Skeletal muscle tissue (tissue), 4 donors: ENCODE measurements around the gene NMNAT2. TPM values are rescaled to one million over a fixed set of nuclear protein-coding genes. Genes with fewer than 3 reads are reported as not detected.
"Not testable (repeated sequence)": the region's sequence is repeated elsewhere in the genome, so short reads cannot be mapped to it uniquely, and the experiment has no call there.

Experiments
- H3K27ac ChIP-seq: one replicate; pipeline ENCODE4 v1.7.0; 2013; ENCODE audit warnings: mild to moderate bottlenecking, low read depth, low read length, inconsistent platforms
- H3K27me3 ChIP-seq, 3 donors: one replicate each; pipeline ENCODE4 v1.7.0; 2013; ENCODE audit warnings: low read length in 3 of 3; ENCODE audit not compliant: control insufficient read depth in 3 of 3, insufficient read depth in 3 of 3
- H3K36me3 ChIP-seq, 3 donors: one replicate each; pipeline ENCODE4 v1.7.0; 2013; ENCODE audit warnings: low read length in 3 of 3; ENCODE audit not compliant: control insufficient read depth in 3 of 3, insufficient read depth in 3 of 3
- H3K4me1 ChIP-seq, 3 donors: one replicate each; pipeline ENCODE4 v1.7.0; 2013; ENCODE audit warnings: low read length in 3 of 3, mild to moderate bottlenecking in 3 of 3; ENCODE audit not compliant: control insufficient read depth in 3 of 3, insufficient read depth in 3 of 3
- H3K4me3 ChIP-seq, 3 donors: one replicate each; pipeline ENCODE4 v1.7.0; 2013; ENCODE audit warnings: low read length in 3 of 3
- H3K9ac ChIP-seq, 3 donors: one replicate each; pipeline ENCODE4 v1.7.0; 2013; ENCODE audit warnings: low read length in 3 of 3, mild to moderate bottlenecking in 3 of 3, moderate library complexity in 2 of 3, low read depth in 1 of 3
- H3K9me3 ChIP-seq, 3 donors: one replicate each; pipeline ENCODE4 v1.7.0; 2013; ENCODE audit warnings: low read length in 3 of 3; ENCODE audit not compliant: control insufficient read depth in 3 of 3
- total RNA-seq: library from RNA; depleted of rRNA; stranded (reverse); fragments of >200 nt; gene quantifications from one replicate; pipeline ENCODE4 v1.2.3, GENCODE V29; 2014
- donor health status: Osteomylitis.

Gene NMNAT2
- total RNA-seq, 1 donor from 2014 or later, result 0.52 TPM

DNA sequence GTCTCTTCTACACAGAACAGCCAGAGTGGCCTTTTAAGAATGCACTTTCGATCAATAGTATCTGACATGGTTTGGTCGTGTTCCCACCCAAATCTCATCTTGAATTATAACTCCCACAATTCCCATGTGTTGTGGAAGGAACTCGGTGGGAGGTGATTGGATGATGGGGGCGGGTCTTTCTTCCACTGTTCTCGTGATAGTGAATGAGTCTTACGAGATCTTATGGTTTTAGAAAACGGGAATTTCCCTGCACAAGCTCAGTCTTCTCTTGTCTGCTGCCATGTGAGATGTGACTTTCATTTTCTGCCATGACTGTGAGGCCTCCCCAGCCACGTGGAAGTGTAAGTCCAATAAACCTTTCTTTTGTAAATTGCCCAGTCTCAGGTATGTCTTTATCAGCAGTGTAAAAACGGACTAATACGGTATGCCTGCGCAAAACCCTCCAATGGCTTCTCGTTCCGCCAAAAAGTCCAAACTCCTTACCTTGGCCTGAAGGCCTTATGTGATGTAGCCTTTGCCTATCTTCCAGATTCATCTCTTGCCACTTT, 31.1 kb upstream of the NMNAT2 start:
- no peaks in the 10 kb centered on the region for H3K4me1 ChIP-seq
- no peak overlapping the region for H3K9ac ChIP-seq
- no peak overlapping the region for H3K27ac ChIP-seq
- no peaks in the 10 kb centered on the region for H3K36me3 ChIP-seq
- peaks cover 0 to 3% (median 0%) of the 10 kb centered on the region in 3 donors for H3K27me3 ChIP-seq
- no peak overlapping the region for H3K4me3 ChIP-seq
- no peaks in the 10 kb centered on the region for H3K9me3 ChIP-seq

DNA sequence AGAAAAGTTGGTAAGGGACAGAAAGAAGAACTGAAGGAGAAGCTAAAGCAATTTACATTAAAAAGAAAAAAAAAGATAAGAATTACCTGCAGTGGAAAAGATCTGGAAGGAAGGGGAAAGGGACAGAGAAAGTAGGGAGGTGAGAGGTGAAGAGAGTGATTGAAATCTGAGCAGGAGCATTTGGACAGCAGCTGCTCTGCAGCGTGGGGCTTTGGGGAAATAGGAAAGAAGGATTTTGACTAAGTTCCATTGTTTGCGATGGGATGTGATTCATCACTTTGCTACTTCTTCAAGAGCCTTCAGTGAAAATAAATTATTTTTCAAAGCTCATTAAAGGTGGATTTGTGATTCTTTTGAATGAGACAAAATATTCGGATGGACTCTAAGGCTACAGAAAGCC, 26.1 kb upstream of the NMNAT2 start:
- Histone ChIP-seq H3K9ac (no peak overlapping the region), H3K4me3 (no peak overlapping the region), H3K4me1 (no peaks in the 10 kb centered on the region), H3K27ac (no peak overlapping the region), H3K9me3 (no peaks in the 10 kb centered on the region), H3K36me3 (no peaks in the 10 kb centered on the region), H3K27me3 (no peaks in the 10 kb centered on the region)

DNA sequence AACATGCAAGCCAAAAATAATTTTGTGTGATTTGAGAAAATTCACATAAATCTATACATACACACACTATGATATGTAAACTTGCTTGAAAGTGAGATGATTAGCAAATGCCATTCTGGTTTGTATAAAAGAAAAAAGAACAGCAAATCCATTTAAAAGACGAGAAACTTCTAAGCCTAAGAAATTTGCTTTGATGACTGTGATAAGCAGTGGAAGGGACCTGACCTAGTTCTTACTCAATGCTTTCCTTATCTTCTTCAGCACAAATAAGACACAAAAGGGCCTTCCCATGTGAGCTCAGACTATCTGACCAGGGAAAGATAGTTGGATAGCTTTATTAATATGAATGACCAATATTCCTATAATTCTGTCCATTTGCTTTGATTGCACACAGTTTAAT, 25.3 kb upstream of the NMNAT2 start:
- Histone ChIP-seq H3K27ac (no peak overlapping the region), H3K36me3 (no peaks in the 10 kb centered on the region), H3K4me3 (no peak overlapping the region), H3K9me3 (no peaks in the 10 kb centered on the region), H3K9ac (no peak overlapping the region), H3K4me1 (no peaks in the 10 kb centered on the region), H3K27me3 (no peaks in the 10 kb centered on the region)

DNA sequence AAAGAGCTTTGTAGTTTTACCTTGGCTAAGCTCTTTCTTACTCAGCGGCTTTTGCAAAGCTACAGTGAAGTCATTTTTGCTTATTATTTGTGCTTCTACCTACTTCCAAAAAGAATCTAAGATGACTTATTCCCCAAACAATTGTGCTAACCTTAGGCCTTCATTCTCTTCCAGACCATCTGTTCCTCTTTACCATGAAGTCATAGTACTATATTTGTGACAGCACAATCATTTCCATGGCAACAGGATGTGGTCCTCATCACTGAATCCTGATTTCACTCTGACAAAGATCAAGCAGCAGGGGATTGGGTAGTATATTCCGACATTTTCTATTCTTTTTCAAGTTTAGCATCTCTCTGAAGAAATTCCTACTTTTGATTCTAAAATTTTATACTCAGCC, 24.8 kb upstream of the NMNAT2 start:
- H3K9me3 ChIP-seq, result no peaks in the 10 kb centered on the region
- H3K27me3 ChIP-seq, result no peaks in the 10 kb centered on the region
- H3K4me1 ChIP-seq, result no peaks in the 10 kb centered on the region
- H3K36me3 ChIP-seq, result no peaks in the 10 kb centered on the region
- H3K9ac ChIP-seq, result no peak overlapping the region
- H3K27ac ChIP-seq, result no peak overlapping the region
- no peak overlapping the region for H3K4me3 ChIP-seq

GRCh38 chr1:183438060-183438459, 19.9 kb upstream of the NMNAT2 start:
- H3K27ac ChIP-seq, result no peak overlapping the region
- no peaks in the 10 kb centered on the region for H3K9me3 ChIP-seq
- no peaks in the 10 kb centered on the region for H3K27me3 ChIP-seq
- H3K4me3 ChIP-seq, result no peak overlapping the region
- no peaks in the 10 kb centered on the region for H3K36me3 ChIP-seq
- H3K9ac ChIP-seq, result no peak overlapping the region
- H3K4me1 ChIP-seq, result no peaks in the 10 kb centered on the region

GRCh38 chr1:183435497-183435896, 17.3 kb upstream of the NMNAT2 start:
- Histone ChIP-seq H3K9ac (no peak overlapping the region), H3K9me3 (no peaks in the 10 kb centered on the region), H3K27me3 (no peaks in the 10 kb centered on the region), H3K27ac (no peak overlapping the region), H3K4me3 (no peak overlapping the region), H3K36me3 (no peaks in the 10 kb centered on the region), H3K4me1 (no peaks in the 10 kb centered on the region)

GRCh38 chr1:183433703-183434102, 15.5 kb upstream of the NMNAT2 start:
- H3K27me3 ChIP-seq, result no peaks in the 10 kb centered on the region
- H3K4me3 ChIP-seq, result no peak overlapping the region
- no peak overlapping the region for H3K9ac ChIP-seq
- peaks cover 0 to 2% (median 0%) of the 10 kb centered on the region in 3 donors for H3K9me3 ChIP-seq
- H3K36me3 ChIP-seq, result no peaks in the 10 kb centered on the region
- no peak overlapping the region for H3K27ac ChIP-seq
- H3K4me1 ChIP-seq, result no peaks in the 10 kb centered on the region

DNA sequence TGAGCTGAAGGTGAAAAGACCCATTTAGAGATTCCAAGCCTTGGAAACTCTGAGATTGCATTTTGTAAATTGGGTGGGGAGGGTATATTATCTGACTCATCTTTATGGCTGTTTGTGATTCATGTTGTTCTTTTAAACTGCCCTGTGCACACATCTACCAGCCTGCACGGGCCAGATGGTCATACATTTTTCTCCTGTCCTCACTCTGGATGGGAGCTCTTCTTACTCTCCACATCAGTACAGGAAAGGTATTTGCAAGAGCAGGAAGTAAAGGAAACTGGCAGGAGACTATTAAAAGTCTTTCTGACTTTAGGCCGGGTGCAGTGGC, 14.3 kb upstream of the NMNAT2 start:
- Histone ChIP-seq H3K36me3 (no peaks in the 10 kb centered on the region), H3K27ac (no peak overlapping the region), H3K9ac (no peak overlapping the region), H3K9me3 (peaks cover 0 to 2% (median 0%) of the 10 kb centered on the region in 3 donors), H3K4me1 (no peaks in the 10 kb centered on the region), H3K4me3 (no peak overlapping the region), H3K27me3 (no peaks in the 10 kb centered on the region)

GRCh38 chr1:183431840-183432547, 13.8 kb upstream of the NMNAT2 start:
- Histone ChIP-seq H3K9ac (no peak overlapping the region), H3K9me3 (peaks cover 0 to 2% (median 0%) of the 10 kb centered on the region in 3 donors), H3K36me3 (no peaks in the 10 kb centered on the region), H3K27ac (no peak overlapping the region), H3K4me3 (no peak overlapping the region), H3K4me1 (no peaks in the 10 kb centered on the region), H3K27me3 (no peaks in the 10 kb centered on the region)

- not testable (repeated sequence) for H3K4me1 ChIP-seq, H3K4me3 ChIP-seq, H3K9me3 ChIP-seq
These were observed 9.4 kb upstream of the NMNAT2 start for GRCh38 chr1:183427591-183427990.

More at GRCh38 chr1:183427591-183427990, 9.4 kb upstream of the NMNAT2 start:
- not testable (repeated sequence) for H3K27ac ChIP-seq, H3K9ac ChIP-seq, H3K36me3 ChIP-seq, H3K27me3 ChIP-seq
